HEK293 (cell line): ENCODE results near the gene RTN4.

ENCODE experiments used
- CTCF ChIA-PET: fragments of 350-600 bp; formaldehyde crosslinking; extraction: SDS; loops from one replicate; lab custom pipeline; 2021; ENCODE audit warnings: antibody characterized with exemption; lab: Yijun Ruan, JAX
- POLR2A ChIA-PET: fragments of 300-600 bp; formaldehyde crosslinking; extraction: SDS; loops from one replicate; lab custom pipeline; 2020; ENCODE audit warnings: antibody characterized with exemption, inconsistent platforms; lab: Yijun Ruan, JAX
- H3K27ac ChIP-seq: fragments of 200-500 bp; sonication (Bioruptor generic); 2 replicates; pipeline ENCODE4 v1.5.1; 2014; ENCODE audit warnings: low read depth, low read length, control low read depth, inconsistent platforms; ENCODE audit errors: extremely low read depth
- H3K36me3 ChIP-seq, 2 experiments: fragments of 200-500 bp in 1 of 2; sonication (Bioruptor generic) in 1 of 2; 1 replicate in 1 of 2; 2 replicates in 1 of 2; pipeline ENCODE4 v1.5.1; 2014 to 2017; ENCODE audit warnings: inconsistent platforms in 2 of 2, low read length in 2 of 2; ENCODE audit not compliant: control insufficient read depth in 2 of 2, insufficient read depth in 1 of 2
- H3K4me1 ChIP-seq: fragments of 200-500 bp; sonication (Bioruptor generic); 2 replicates; pipeline ENCODE4 v1.5.1; 2014; ENCODE audit warnings: mild to moderate bottlenecking, low read length, inconsistent platforms; ENCODE audit not compliant: control insufficient read depth, insufficient read depth
- H3K4me3 ChIP-seq: 2 replicates; pipeline ENCODE4 v1.5.1; 2011; ENCODE audit warnings: low read depth, mild to moderate bottlenecking, control low read depth, low read length, moderate library complexity
- H3K9me3 ChIP-seq: fragments of 200-500 bp; sonication (Bioruptor generic); 2 replicates; pipeline ENCODE4 v1.5.1; 2014; ENCODE audit warnings: low read depth, low read length, inconsistent platforms; ENCODE audit not compliant: control insufficient read depth, insufficient read depth
- GLI4 ChIP-seq: fragments of 450-650 bp; formaldehyde crosslinking; IDR thresholded peaks from 2 replicates; pipeline ENCODE4 v1.5.1; 2016; ENCODE audit warnings: missing biosample characterization, missing genetic modification characterization
- MYNN ChIP-seq: fragments of 450-650 bp; formaldehyde crosslinking; IDR thresholded peaks from 2 replicates; pipeline ENCODE4 v1.5.1; 2016; ENCODE audit warnings: missing biosample characterization, missing genetic modification characterization, borderline replicate concordance
- SCRT1 ChIP-seq: fragments of 450-650 bp; formaldehyde crosslinking; IDR thresholded peaks from 2 replicates; pipeline ENCODE4 v1.5.1; 2016; ENCODE audit warnings: missing biosample characterization, missing genetic modification characterization, borderline replicate concordance
- YY1 ChIP-seq: fragments of 450-650 bp; formaldehyde crosslinking; IDR thresholded peaks from 2 replicates; pipeline ENCODE4 v1.5.1; 2018; ENCODE audit warnings: missing biosample characterization, missing genetic modification characterization
- ZEB2 ChIP-seq: fragments of 450-650 bp; formaldehyde crosslinking; IDR thresholded peaks from 2 replicates; pipeline ENCODE4 v1.5.1; 2016; ENCODE audit warnings: missing biosample characterization, missing genetic modification characterization
- ZNF112 ChIP-seq: fragments of 450-650 bp; formaldehyde crosslinking; IDR thresholded peaks from 2 replicates; pipeline ENCODE4 v1.5.0; 2017; ENCODE audit warnings: missing biosample characterization, missing genetic modification characterization
- ZNF16 ChIP-seq: fragments of 450-650 bp; formaldehyde crosslinking; IDR thresholded peaks from 2 replicates; pipeline ENCODE4 v1.5.1; 2016; ENCODE audit warnings: low read depth, missing biosample characterization, missing genetic modification characterization
- ZNF423 ChIP-seq: fragments of 450-650 bp; formaldehyde crosslinking; IDR thresholded peaks from 2 replicates; pipeline ENCODE4 v1.5.1; 2016; ENCODE audit warnings: missing biosample characterization, missing genetic modification characterization
- ZNF501 ChIP-seq: fragments of 450-650 bp; formaldehyde crosslinking; IDR thresholded peaks from 2 replicates; pipeline ENCODE4 v1.5.1; 2016; ENCODE audit warnings: missing biosample characterization, missing genetic modification characterization
- ZNF514 ChIP-seq: fragments of 450-650 bp; formaldehyde crosslinking; IDR thresholded peaks from 2 replicates; pipeline ENCODE4 v1.5.1; 2016; ENCODE audit warnings: missing biosample characterization, missing genetic modification characterization
- ZNF571 ChIP-seq: fragments of 450-650 bp; formaldehyde crosslinking; IDR thresholded peaks from 2 replicates; pipeline ENCODE4 v1.5.0; 2017; ENCODE audit warnings: missing biosample characterization, missing genetic modification characterization
- ZXDB ChIP-seq: fragments of 450-650 bp; formaldehyde crosslinking; IDR thresholded peaks from 2 replicates; pipeline ENCODE4 v1.5.1; 2016; ENCODE audit warnings: missing biosample characterization, missing genetic modification characterization
- TF ChIP-seq, protein P1 (sequence below): fragments of 450-650 bp; formaldehyde crosslinking; IDR thresholded peaks from 2 replicates; pipeline ENCODE4 v1.5.1; 2017; ENCODE audit warnings: missing biosample characterization, missing genetic modification characterization
- TF ChIP-seq, protein P2 (sequence below): fragments of 450-650 bp; formaldehyde crosslinking; IDR thresholded peaks from 2 replicates; pipeline ENCODE4 v1.5.1; 2016; ENCODE audit warnings: missing biosample characterization, missing genetic modification characterization
- TF ChIP-seq, protein P3 (sequence below): fragments of 450-650 bp; formaldehyde crosslinking; IDR thresholded peaks from 2 replicates; pipeline ENCODE4; 2016; ENCODE audit warnings: missing biosample characterization, missing genetic modification characterization
- TF ChIP-seq, protein P4 (sequence below): fragments of 450-650 bp; formaldehyde crosslinking; conservative IDR thresholded peaks from 2 replicates; pipeline ENCODE4 v1.5.1; 2016; ENCODE audit warnings: low read depth, missing biosample characterization, missing genetic modification characterization
- TF ChIP-seq, protein P5 (sequence below): fragments of 450-650 bp; formaldehyde crosslinking; IDR thresholded peaks from 2 replicates; pipeline ENCODE4 v1.5.1; 2016; ENCODE audit warnings: missing biosample characterization, missing genetic modification characterization
- TF ChIP-seq, protein P6 (sequence below): sonication (generic); formaldehyde crosslinking; IDR thresholded peaks from 2 replicates; pipeline ENCODE4 v1.8.1; 2022; ENCODE audit warnings: mild to moderate bottlenecking, moderate library complexity, missing genetic modification reagents

RTN4 gene

DNA sequence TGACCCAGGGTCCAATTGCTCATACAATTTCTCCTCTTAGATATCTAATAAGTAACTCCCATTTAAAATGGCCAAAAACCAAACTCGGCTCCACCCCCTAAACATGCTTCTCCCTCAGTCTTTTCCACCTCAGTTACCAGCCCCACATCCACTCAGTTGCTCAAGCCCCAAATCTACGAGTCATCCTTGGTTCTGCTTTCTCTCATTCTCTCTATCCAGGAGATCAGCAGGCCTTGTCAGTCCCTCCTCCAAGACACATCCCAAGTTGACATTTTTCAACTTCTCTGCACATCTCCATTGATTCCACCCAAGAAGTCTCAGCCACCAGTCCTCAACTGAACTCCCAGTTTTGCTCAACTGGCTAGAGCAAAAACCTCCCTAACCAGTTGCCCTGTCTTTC is 40.5 kb upstream of the RTN4 start (continued):
- TF ChIP-seq, protein P1, sequence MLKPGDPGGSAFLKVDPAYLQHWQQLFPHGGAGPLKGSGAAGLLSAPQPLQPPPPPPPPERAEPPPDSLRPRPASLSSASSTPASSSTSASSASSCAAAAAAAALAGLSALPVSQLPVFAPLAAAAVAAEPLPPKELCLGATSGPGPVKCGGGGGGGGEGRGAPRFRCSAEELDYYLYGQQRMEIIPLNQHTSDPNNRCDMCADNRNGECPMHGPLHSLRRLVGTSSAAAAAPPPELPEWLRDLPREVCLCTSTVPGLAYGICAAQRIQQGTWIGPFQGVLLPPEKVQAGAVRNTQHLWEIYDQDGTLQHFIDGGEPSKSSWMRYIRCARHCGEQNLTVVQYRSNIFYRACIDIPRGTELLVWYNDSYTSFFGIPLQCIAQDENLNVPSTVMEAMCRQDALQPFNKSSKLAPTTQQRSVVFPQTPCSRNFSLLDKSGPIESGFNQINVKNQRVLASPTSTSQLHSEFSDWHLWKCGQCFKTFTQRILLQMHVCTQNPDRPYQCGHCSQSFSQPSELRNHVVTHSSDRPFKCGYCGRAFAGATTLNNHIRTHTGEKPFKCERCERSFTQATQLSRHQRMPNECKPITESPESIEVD (tag by site-specific recombination): no peak
- TF ChIP-seq YY1: no peak
- no peak for TF ChIP-seq ZNF423
- TF ChIP-seq, protein P2, sequence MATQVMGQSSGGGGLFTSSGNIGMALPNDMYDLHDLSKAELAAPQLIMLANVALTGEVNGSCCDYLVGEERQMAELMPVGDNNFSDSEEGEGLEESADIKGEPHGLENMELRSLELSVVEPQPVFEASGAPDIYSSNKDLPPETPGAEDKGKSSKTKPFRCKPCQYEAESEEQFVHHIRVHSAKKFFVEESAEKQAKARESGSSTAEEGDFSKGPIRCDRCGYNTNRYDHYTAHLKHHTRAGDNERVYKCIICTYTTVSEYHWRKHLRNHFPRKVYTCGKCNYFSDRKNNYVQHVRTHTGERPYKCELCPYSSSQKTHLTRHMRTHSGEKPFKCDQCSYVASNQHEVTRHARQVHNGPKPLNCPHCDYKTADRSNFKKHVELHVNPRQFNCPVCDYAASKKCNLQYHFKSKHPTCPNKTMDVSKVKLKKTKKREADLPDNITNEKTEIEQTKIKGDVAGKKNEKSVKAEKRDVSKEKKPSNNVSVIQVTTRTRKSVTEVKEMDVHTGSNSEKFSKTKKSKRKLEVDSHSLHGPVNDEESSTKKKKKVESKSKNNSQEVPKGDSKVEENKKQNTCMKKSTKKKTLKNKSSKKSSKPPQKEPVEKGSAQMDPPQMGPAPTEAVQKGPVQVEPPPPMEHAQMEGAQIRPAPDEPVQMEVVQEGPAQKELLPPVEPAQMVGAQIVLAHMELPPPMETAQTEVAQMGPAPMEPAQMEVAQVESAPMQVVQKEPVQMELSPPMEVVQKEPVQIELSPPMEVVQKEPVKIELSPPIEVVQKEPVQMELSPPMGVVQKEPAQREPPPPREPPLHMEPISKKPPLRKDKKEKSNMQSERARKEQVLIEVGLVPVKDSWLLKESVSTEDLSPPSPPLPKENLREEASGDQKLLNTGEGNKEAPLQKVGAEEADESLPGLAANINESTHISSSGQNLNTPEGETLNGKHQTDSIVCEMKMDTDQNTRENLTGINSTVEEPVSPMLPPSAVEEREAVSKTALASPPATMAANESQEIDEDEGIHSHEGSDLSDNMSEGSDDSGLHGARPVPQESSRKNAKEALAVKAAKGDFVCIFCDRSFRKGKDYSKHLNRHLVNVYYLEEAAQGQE (tag by site-specific recombination): no peak
- TF ChIP-seq GLI4 (tag by site-specific recombination): no peak

DNA sequence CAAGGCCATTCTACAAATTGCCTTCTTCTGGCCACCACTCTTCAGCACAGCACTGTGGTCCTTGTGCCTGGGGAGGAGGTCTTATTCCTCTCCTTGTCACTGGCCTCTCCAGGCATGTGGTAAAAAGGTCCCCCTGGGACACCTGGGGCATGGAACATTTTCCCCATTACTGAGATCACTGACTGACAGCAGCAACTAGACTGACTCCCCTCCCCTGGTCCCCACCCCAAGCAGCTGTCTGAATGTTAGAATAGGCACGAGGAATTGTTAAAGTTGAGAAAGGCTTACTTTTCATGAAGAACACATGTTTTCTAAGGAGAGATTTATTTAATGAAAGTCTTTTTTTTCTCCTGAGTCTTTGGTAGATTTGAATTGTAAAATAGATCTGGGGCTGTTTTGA is 39.5 kb upstream of the RTN4 start:
- Histone ChIP-seq H3K27ac (no peak overlapping the region), H3K4me1 (no peaks in the 10 kb centered on the region), H3K36me3 (no peaks in the 10 kb centered on the region), H3K4me3 (no peak overlapping the region), H3K9me3 (no peaks in the 10 kb centered on the region)
- ChIA-PET CTCF (no interaction called here), POLR2A (interaction anchor here (1.1 kb wide), 1 partner anchor 40 kb away, joined by 3 read pairs; the partner anchor contains the start of gene RTN4)
- TF ChIP-seq SCRT1 (tag by site-specific recombination) (no peak), ZNF571 (tag by site-specific recombination) (no peak), MYNN (tag by site-specific recombination) (no peak), ZEB2 (tag by site-specific recombination) (no peak), ZNF514 (tag by site-specific recombination) (no peak), ZXDB (tag by site-specific recombination) (no peak), ZNF16 (tag by site-specific recombination) (no peak), ZNF501 (no peak), ZNF112 (tag by site-specific recombination) (no peak)
- TF ChIP-seq, protein P3, sequence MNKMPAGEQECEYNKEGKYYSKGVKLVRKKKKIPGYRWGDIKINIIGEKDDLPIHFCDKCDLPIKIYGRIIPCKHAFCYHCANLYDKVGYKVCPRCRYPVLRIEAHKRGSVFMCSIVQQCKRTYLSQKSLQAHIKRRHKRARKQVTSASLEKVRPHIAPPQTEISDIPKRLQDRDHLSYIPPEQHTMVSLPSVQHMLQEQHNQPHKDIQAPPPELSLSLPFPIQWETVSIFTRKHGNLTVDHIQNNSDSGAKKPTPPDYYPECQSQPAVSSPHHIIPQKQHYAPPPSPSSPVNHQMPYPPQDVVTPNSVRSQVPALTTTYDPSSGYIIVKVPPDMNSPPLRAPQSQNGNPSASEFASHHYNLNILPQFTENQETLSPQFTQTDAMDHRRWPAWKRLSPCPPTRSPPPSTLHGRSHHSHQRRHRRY (tag by site-specific recombination): no peak
- TF ChIP-seq, protein P4, sequence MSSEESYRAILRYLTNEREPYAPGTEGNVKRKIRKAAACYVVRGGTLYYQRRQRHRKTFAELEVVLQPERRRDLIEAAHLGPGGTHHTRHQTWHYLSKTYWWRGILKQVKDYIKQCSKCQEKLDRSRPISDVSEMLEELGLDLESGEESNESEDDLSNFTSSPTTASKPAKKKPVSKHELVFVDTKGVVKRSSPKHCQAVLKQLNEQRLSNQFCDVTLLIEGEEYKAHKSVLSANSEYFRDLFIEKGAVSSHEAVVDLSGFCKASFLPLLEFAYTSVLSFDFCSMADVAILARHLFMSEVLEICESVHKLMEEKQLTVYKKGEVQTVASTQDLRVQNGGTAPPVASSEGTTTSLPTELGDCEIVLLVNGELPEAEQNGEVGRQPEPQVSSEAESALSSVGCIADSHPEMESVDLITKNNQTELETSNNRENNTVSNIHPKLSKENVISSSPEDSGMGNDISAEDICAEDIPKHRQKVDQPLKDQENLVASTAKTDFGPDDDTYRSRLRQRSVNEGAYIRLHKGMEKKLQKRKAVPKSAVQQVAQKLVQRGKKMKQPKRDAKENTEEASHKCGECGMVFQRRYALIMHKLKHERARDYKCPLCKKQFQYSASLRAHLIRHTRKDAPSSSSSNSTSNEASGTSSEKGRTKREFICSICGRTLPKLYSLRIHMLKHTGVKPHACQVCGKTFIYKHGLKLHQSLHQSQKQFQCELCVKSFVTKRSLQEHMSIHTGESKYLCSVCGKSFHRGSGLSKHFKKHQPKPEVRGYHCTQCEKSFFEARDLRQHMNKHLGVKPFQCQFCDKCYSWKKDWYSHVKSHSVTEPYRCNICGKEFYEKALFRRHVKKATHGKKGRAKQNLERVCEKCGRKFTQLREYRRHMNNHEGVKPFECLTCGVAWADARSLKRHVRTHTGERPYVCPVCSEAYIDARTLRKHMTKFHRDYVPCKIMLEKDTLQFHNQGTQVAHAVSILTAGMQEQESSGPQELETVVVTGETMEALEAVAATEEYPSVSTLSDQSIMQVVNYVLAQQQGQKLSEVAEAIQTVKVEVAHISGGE (tag by site-specific recombination): no peak
- TF ChIP-seq, protein P5, sequence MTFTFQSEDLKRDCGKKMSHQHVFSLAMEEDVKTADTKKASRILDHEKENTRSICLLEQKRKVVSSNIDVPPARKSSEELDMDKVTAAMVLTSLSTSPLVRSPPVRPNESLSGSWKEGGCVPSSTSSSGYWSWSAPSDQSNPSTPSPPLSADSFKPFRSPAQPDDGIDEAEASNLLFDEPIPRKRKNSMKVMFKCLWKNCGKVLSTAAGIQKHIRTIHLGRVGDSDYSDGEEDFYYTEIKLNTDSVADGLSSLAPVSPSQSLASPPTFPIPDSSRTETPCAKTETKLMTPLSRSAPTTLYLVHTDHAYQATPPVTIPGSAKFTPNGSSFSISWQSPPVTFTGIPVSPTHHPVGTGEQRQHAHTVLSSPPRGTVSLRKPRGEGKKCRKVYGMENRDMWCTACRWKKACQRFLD: no peak
- TF ChIP-seq, protein P6, sequence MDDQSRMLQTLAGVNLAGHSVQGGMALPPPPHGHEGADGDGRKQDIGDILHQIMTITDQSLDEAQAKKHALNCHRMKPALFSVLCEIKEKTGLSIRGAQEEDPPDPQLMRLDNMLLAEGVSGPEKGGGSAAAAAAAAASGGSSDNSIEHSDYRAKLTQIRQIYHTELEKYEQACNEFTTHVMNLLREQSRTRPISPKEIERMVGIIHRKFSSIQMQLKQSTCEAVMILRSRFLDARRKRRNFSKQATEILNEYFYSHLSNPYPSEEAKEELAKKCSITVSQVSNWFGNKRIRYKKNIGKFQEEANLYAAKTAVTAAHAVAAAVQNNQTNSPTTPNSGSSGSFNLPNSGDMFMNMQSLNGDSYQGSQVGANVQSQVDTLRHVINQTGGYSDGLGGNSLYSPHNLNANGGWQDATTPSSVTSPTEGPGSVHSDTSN (CRISPR knock-in tag): no peak
